MV-4-11 (cell line): Measurements from ENCODE around the gene DISP3.

Source experiments
- DNase-seq: peaks from one replicate; lab custom pipeline; 2025; lab: John Stamatoyannopoulos, UW

Gene DISP3, protein sequence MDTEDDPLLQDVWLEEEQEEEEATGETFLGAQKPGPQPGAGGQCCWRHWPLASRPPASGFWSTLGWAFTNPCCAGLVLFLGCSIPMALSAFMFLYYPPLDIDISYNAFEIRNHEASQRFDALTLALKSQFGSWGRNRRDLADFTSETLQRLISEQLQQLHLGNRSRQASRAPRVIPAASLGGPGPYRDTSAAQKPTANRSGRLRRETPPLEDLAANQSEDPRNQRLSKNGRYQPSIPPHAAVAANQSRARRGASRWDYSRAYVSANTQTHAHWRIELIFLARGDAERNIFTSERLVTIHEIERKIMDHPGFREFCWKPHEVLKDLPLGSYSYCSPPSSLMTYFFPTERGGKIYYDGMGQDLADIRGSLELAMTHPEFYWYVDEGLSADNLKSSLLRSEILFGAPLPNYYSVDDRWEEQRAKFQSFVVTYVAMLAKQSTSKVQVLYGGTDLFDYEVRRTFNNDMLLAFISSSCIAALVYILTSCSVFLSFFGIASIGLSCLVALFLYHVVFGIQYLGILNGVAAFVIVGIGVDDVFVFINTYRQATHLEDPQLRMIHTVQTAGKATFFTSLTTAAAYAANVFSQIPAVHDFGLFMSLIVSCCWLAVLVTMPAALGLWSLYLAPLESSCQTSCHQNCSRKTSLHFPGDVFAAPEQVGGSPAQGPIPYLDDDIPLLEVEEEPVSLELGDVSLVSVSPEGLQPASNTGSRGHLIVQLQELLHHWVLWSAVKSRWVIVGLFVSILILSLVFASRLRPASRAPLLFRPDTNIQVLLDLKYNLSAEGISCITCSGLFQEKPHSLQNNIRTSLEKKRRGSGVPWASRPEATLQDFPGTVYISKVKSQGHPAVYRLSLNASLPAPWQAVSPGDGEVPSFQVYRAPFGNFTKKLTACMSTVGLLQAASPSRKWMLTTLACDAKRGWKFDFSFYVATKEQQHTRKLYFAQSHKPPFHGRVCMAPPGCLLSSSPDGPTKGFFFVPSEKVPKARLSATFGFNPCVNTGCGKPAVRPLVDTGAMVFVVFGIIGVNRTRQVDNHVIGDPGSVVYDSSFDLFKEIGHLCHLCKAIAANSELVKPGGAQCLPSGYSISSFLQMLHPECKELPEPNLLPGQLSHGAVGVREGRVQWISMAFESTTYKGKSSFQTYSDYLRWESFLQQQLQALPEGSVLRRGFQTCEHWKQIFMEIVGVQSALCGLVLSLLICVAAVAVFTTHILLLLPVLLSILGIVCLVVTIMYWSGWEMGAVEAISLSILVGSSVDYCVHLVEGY (N-terminal part only)

GRCh38 chr1:11478571-11479374 is at the start of gene DISP3:
Gene DISP3, plus strand, starts transcription at chr1:11479155. Its CDS starts 21,838 bp downstream, at chr1:11500993.
- DNase-seq, result peak; percentile 74

DNA sequence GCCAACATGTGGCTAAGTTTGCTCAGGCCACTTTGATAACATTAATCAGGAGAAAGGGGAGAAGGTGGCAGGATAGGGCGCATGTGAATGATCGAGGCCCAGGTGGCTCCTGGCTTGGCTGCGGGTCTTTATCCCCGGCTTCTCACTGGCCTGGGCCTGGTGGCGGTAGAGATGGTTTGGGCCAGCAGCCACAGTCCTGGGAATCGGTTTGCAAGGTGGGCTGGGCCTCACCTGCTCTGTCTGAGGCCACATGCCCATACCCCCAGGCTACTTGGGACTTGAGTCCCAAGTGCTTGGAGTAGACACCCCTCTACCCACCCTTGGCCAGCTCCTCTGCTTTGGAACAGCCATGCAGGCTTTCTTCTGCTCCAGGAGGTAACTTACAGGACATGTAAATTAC is 49.7 kb upstream of the DISP3 start:
- DNase-seq, result no peak

- no peak for DNase-seq
Measured at GRCh38 chr1:11429935-11430334, 49.0 kb upstream of the DISP3 start.

- no peak for DNase-seq
Measured at GRCh38 chr1:11431941-11432507, 46.9 kb upstream of the DISP3 start.

DNA sequence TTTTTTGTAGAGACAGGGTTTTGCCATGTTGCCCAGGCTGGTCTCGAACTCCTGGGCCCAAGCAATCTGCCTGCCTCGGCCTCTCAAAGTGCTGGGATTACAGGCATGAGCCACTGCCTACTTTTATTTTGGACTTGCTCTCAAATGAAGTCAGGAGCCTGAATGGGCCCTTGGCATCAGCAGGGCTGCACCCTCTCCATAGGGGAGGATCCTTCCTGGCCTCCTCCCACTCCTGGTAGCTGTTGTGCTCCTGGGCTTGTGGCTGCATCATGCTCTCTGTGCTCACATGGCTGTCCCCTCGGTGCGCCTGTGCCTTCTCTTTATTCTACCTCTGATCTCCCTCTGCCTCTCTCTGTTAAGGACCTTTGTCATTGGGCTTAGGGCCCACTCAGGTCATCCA is 46.4 kb upstream of the DISP3 start:
- DNase-seq, result no peak

DNA sequence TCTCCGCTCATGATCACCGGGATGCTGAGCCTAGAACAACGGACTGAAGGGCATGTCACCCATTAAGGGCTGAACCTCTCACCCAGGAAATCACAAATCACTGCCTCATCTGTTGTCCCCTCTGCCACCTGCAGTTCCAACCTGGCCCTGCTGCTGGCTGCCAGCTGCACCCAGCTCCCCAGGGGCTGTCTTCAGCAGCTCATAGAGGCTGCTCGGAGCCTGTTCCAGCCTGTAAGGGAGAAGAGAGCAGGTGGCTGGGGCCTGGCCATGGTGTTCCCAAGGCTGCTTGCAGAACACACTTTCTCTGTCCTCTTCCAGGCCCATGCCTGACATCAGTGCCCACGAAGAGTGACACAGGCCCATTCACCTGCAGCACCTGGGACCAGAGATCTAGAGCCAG is 44.5 kb upstream of the DISP3 start:
- no peak for DNase-seq

DNA sequence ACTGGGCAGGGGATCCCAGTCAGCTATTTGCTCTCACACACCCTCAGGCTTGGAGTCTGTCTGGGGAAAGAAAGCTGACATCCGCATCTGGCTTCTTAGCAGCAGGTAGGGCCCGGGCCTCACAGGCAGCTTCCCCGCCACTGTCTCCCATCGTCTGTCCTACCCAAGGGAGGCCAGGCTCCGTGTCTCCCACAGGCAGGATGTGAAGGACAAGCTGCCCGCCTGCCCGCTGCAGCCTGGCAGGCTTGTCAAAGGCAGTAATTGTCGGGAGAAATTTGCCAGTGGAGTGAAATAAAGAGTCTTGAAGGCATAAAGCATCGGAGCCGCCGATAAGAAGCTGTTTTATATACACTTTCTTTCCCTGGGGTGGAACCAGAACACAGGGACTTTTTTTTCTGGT is 44.0 kb upstream of the DISP3 start:
- no peak for DNase-seq

GRCh38 chr1:11438996-11439395 is 40.0 kb upstream of the DISP3 start:
- no peak for DNase-seq

- DNase-seq, result no peak
Measured at GRCh38 chr1:11441211-11441952, 37.6 kb upstream of the DISP3 start.

DNA sequence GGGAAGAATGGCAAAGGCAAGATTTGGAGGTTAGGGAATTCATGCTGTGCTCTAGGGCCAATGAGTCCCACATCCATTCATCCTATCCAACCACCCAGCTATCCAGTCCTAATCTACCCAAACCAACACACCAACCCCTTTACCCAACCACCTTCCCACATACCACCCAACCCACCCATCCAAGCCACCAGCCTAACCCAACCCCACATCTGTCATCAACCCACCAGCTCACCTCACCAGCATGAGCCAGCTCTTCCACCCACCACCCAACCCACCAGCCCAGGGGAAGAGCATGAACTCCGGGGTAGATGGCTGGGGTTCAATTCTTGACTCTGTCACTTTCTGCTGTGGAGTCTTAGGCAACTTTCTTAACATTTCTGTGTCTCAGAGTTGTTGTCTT is 35.9 kb upstream of the DISP3 start:
- DNase-seq, result no peak

- DNase-seq, result no peak
Measured at GRCh38 chr1:11443961-11444658, 34.8 kb upstream of the DISP3 start.

GRCh38 chr1:11444907-11445306 is 34.0 kb upstream of the DISP3 start:
- DNase-seq, result no peak

GRCh38 chr1:11447903-11448302 is 31.1 kb upstream of the DISP3 start:
- DNase-seq, result no peak

GRCh38 chr1:11448373-11449099 is 30.4 kb upstream of the DISP3 start:
- DNase-seq, result peak; percentile 27

- no peak for DNase-seq
Measured at GRCh38 chr1:11449100-11449403, 29.9 kb upstream of the DISP3 start.

DNA sequence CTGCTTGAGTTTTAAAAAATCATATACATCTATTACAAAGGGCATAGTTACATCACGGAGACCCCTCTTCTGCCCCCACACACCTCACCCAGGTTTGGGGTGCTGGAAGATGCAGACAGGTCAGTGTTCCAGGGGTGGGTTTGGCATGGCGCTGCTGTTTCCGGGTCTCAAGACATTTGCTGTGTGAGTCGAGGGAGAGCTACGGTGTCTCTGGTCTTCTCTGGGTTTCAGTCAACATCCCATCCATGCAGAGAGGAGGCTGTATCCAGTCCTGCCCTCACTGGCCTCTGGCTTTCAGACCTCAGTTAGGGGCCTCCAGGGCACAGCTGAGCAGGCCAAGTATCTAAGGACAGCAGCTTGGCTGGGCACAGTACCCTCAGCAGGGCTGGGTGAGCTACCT is 28.6 kb upstream of the DISP3 start:
- no peak for DNase-seq

GRCh38 chr1:11453742-11454491 is 25.0 kb upstream of the DISP3 start:
- no peak for DNase-seq

DNA sequence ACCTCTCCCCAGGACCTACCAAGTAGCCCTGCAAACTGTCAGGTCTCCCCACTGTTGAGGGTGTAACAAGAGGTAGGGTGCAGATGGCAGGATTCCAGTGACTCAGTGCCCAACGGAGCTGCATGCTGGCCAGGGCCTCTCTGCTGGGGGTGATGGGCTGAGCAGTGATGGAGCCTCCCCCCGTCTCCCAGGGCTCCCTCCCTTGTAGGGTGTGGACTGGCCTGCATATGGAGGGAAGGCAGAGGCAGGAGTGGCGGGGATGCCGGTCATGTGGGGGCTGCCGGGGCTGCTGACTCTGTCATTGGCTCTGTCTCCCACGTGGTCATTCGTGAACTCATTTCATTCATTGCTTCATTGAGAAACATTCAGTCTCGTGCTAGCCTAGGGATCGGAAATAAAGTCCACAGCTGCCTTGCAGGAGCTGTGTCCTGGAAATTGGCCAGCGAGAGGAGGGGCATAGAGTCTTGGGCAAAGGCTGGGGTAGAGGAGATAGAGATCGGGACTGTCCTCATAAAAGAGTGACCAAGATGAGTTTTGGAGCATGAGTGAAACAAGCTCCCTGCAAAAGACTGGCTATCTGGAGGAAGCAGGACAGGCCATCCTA is 22.9 kb upstream of the DISP3 start:
- DNase-seq, result no peak
